NCI-H2107 (cell line): ENCODE measurements around the gene MKX.
"Not testable (repeated sequence)": the region's sequence is repeated elsewhere in the genome, so short reads cannot be mapped to it uniquely, and the experiment has no call there.

ENCODE experiments used
- DNase-seq: peaks from one replicate; lab custom pipeline; 2025; lab: John Stamatoyannopoulos, UW

Gene MKX

GRCh38 chr10:27692663-27693062 is 53.0 kb downstream of the MKX start:
- no peak for DNase-seq

DNA sequence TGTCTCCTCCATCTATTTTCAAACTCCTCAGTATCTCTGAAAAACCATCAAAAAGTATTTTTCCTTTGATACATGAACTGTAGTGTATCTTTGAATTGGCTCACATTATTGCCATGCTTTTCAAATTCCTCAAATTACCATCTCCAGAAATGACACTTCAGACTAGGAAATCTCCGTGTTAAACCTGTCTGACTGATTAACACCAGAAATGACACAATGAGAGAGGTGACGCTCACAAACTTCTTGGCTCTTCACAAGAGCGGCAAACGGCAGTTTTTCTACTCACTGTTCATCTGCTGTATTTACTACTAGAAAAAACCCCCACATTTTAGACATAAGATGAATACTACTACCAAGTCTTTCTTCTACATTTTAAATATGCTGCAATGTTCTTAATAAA is 56.6 kb downstream of the MKX start:
- no peak for DNase-seq

GRCh38 chr10:27688276-27688675 is 57.3 kb downstream of the MKX start:
- no peak for DNase-seq

DNA sequence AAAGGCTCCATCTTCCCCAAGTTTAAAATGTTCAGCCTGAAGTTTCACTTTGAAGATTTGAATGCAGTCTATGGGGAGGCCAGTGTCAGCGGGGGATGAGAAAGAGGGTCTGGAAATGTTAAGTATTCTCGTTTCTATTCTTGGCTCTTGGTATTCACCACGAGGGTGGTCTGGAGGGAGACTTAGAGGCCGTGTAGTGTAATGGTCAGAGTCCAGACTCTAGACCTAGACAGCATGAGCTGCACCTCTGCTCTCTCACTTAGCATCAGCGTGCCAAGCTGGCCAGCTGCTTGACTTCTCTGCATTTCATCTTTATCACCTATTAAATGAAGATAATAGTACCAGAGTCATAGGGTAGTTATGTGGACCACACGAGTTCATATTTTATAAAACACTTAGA is 57.9 kb downstream of the MKX start:
- no peak for DNase-seq

DNA sequence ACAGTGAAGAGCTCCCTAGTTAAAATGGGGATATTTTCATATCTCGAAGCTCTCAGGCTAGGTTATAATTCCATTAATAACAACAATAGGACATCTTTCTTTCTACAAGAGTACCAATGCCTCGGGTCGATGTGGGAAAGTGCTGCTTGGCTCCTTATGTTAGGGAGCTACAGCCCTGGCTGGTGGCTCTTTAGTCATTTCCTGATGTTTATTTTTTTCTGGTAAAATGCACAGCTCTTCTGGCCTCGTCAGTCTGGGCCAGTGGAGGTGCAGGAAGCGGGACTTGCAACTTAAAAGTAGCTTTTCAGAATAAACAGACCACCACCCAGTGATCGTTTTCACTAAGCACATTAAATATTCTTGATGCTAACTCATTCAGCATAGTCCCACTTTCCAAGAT is 58.3 kb downstream of the MKX start:
- no peak for DNase-seq

DNA sequence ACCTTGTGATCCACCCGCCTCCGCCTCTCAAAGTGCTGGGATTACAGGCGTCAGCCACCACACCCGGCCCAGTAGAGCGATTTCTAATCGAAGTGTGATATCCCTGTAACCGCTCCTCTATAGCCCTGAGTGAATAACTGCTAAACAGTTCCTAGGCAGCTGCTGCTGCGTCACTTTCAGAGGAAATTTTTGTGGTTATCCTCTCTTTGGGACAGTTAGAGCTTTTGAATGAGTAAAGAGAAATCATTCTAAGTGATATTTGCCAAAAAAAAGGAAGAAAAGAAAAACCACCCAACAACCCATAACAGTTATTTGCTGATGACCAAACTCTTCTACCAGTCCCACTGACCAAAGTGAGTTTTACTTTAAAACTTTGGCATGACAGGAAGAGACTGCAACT is 59.9 kb downstream of the MKX start:
- DNase-seq = no peak

DNA sequence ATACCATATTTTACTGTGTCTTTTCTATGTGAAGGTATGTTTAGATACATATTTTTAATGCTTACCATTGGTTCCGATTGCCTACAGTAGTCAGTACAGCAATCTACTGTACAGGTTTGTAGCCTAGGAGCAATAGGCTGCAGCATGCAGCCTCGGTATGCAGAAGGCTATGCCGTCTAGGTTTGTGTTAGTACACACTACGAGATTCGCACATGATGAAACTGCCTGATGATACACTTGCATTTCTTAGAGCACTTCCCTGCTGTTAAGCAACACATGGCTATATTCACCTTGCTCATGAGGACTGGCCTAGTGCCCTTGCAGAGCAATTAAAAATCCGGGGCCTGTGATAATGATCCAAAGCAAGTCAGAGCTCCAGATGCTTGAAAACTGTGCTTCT is 62.4 kb downstream of the MKX start:
- DNase-seq = no peak

DNA sequence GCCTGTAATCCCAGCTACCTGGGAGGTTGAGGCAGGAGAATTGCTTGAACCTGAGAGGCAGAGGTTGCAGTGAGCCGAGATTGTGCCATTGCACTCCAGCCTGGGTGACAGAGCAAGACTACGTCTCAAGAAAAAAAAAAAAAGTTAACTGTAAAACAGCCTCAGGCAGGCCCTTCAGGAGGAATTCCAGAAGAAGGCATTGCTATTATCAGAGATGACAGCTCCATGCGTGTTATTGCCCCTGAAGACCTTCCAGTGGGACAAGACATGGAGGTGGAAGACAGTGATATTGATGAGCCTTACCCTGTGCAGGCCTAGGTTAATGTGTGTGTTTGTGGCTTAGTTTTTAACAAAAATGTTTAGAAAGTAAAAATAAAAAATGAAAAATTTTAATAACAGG is 63.8 kb downstream of the MKX start:
- not testable (repeated sequence) for DNase-seq

GRCh38 chr10:27680691-27681605 is 64.7 kb downstream of the MKX start:
- DNase-seq = no peak

DNA sequence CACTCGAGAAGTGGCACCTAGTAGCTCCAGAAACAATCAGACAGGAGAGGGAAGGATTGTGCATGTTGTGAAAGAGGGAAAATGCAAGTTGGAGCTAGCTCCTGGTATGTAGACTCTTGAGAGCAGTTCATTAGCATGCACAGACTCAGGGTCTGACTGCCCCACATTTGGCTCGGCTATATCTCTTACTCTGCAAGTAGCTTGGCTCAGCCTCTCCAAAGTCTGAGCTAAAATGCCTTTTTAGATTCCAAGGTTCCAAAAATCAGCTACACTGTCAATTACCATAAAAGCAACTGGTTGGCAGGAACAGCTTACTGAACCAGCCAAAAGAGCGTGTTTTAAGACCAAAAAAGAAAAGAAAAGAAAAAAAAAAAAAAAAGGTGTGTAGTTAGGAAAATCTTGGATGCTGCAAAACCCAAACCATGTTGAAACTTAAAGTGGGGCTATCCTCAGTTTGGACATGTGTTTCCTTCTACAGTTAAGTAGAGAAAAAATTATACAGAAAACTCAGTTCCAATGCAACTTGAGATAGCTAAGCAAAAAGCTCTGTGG is 65.5 kb downstream of the MKX start:
- DNase-seq = no peak

DNA sequence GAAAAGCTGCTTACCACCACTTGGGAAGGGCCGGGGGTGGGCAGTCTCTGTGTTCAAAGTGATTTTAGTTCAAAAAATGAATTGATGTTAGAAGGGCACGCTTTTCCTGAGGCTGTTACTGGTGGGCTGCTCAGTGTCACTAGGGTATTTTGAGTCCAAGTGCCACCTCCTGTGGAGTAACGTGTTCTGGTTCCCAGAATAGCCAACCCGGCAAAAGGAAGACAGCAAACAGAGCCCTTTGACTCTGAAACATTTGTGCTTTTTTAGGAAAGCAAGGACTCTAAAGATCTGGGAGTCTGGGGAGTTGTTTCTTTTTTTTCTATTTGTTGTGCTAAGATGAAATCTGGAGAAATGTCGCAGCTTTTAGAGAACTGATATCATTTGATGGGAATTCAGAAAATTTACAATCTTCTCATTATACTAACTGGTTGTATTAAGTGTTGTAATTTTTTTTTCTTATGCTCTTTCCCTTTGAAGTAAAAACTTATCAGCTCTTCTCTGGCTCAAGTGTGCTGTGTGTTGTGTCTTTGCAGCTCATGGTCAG is 66.2 kb downstream of the MKX start:
- DNase-seq = no peak

DNA sequence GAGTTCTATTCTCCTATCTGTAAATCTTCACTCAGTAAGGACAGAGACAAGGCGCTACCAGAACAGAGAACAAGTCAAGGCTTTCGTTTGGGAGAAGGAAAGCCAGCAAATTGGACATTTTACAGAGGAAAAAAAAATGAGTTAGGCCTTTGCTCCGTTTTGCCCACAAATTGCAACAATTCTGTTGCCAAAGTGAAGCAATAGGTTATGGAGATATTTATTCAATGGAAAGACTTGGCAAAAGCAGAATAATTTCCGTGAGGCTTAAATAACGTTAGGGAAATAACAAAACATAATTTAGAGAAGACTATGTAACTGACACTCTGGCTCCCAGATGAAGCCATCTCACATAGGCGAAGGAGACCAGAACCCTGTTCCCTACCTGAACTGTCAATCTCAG is 67.5 kb downstream of the MKX start:
- DNase-seq = no peak

DNA sequence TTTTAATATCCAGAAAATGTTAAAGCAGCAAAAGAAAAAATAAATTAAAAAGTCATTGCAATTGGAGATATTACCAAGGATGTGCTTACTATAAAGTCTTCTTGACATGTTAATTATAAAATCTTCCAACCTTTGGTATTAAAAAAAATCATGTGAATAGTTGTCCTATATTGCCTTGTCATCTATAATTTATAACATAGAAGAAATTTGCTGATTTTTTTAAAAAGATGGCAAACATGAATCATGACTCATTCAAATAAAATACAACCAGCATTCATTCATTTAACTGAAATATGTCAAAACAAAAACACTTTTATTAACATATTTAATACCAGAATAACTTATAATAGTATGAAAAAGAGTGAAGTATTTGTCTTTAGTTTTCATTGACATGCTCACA is 72.6 kb downstream of the MKX start:
- DNase-seq = no peak

- no peak for DNase-seq
Observed at GRCh38 chr10:27671821-27672220, 73.8 kb downstream of the MKX start.

- DNase-seq = no peak
Observed at GRCh38 chr10:27664461-27664860, 81.2 kb downstream of the MKX start.

GRCh38 chr10:27663621-27664020 is 82.0 kb downstream of the MKX start:
- DNase-seq = no peak

DNA sequence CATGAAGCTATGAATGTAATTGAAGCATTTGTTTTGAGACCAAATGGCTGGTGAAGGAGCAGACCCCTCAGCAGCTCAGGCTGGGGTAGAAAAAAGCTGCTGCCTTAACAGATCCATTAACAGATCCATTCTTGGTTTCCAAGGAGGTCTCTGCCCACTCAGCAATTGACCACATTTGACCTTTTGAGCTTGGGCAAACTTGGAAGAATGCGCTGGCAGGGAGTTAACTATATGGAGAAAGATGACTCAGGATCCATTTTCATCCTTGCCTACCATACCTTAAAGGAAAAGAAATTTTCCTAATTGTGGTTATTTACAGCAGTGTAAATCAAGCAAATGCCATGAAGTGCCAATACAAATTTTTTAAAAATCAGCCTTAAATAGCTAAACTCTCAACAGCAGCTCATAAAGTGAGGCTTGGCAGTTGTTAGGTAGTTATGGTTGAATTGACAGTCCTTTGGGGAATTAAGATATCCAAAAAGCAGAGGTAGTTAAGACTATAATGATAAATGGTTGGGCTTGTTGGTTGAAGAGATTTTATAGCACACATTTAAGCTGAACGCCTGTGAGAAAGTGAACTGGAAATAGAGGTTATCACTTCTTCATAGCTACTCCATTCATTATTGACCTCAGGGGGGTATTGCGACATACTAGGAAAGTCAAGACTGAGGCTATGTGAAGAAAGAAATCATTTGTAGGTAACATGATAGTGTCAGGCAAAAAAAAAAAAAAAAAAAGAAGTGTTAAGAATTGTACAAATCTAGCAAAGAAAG is 83.9 kb downstream of the MKX start:
- no peak for DNase-seq

DNA sequence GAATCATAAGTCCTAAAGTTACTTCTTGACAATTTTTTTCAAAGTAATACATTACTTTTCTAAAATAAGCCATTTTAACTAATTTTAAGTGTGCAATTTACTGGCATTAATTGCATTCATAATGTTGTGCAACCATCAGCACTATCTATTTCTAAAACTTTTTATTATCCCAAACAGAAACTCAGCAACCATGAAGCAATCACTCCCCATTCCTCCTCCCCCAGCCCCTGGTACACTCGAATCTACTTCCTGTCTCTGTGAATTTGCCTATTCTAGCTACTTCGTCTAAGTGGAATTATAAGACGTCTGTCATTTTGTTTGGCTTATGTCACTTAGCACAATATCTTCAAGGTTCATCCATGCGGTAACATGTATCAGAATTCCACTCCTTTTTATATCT is 84.9 kb downstream of the MKX start:
- no peak for DNase-seq

DNA sequence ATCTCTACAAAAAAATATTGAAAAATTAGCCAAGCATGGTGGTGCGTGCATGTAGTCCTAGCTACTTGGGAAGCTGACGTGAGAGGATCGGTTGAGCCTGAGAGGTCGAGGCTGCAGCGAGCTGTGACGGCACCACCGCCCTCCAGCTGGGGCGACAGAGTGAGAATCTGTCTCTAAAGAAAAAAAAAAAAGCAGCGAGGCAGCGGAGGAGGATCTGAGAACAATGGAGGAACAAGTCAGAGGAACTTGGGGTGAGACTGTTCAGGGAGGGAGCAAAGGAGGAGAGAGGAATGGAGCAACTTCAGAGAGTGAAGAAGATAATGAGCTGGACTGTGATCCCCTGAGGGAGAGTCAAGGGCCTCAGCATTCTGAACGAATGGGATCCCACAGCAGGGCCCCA is 85.4 kb downstream of the MKX start:
- DNase-seq = no peak

DNA sequence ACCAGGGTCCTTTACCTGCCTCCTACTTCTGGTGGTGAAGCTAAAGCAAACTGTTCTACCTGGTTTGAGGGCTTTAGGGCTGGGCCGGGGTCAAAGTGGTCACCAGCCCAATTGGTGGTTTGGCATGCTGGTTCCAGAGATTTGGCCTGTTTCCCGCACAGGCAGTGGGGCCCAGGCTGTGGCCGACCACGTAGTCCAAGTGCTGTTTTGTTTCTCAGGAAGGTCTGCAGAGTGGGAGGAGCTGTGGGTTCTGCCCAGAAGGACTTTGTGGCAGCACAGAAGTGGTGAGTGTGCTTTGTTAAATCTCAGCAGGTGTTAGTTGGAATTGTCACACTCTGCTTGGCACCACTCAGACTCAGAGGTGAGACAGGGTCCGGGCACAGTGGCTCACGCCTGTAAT is 85.8 kb downstream of the MKX start:
- peak; percentile 13 for DNase-seq

GRCh38 chr10:27658788-27659187 is 86.8 kb downstream of the MKX start:
- no peak for DNase-seq

GRCh38 chr10:27655296-27655695 is 90.3 kb downstream of the MKX start:
- no peak for DNase-seq

DNA sequence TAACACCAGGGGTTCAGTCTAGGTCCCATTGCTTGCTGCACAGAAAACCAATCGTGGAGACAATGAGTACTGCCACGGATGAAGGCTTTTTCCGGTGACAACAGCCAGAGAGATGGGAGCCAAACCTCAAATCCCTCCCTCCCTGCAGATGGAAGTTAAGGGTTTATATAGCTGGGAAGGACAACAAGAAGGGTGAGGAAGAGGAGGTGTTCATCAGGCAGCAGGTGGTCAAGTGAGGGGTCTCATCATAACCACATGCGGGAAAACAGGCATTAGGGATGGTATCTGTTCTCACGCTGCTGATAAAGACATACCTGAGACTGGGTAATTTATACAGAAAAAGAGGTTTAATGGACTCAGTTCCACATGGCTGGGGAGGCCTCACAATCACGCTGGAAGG is 91.3 kb downstream of the MKX start:
- DNase-seq = no peak
